Urothelium cell line (cell line): ENCODE results near the gene MYL11.

ENCODE experiments used
- DNase-seq: peaks from one replicate; pipeline ENCODE4 v3.0.0; 2011; ENCODE audit warnings: low spot score, mixed read lengths
- FAIRE-seq: peaks from 2 replicates; lab custom pipeline; 2011; peaks lifted over from hg19 to GRCh38; lab: Jason Lieb, UNC

The MYL11 gene

GRCh38 chr16:30353438-30354129, 21.0 kb upstream of the MYL11 start:
- DNase-seq (no peak), FAIRE-seq (no peak)

GRCh38 chr16:30354423-30355143, 20.0 kb upstream of the MYL11 start:
- DNase-seq (no peak), FAIRE-seq (no peak)

GRCh38 chr16:30355144-30355953, 19.3 kb upstream of the MYL11 start, which contains the start of gene CD2BP2:
Gene CD2BP2, minus strand, starts transcription at chr16:30355308. Its CDS starts 627 bp downstream, at chr16:30354681.
- FAIRE-seq (no peak), DNase-seq (peak; percentile 92)

GRCh38 chr16:30355954-30356308, 18.7 kb upstream of the MYL11 start:
- FAIRE-seq (no peak), DNase-seq (no peak)

GRCh38 chr16:30356401-30357084, 18.1 kb upstream of the MYL11 start:
- no peak for FAIRE-seq
- DNase-seq: no peak

GRCh38 chr16:30357085-30357714, 17.4 kb upstream of the MYL11 start:
- FAIRE-seq (no peak), DNase-seq (no peak)

- FAIRE-seq: no peak
- no peak for DNase-seq
These were observed 16.7 kb upstream of the MYL11 start for GRCh38 chr16:30357715-30358576.

GRCh38 chr16:30358577-30358936, 16.0 kb upstream of the MYL11 start:
- FAIRE-seq (no peak), DNase-seq (no peak)

- FAIRE-seq: no peak
These were observed 15.4 kb upstream of the MYL11 start for GRCh38 chr16:30358990-30359870.

GRCh38 chr16:30359871-30360170, 14.8 kb upstream of the MYL11 start:
- no peak for DNase-seq
- FAIRE-seq: no peak

More at GRCh38 chr16:30358990-30359870, 15.4 kb upstream of the MYL11 start:
- DNase-seq: no peak

GRCh38 chr16:30361180-30361579, 13.4 kb upstream of the MYL11 start:
- no peak for FAIRE-seq
- no peak for DNase-seq

GRCh38 chr16:30365200-30365599, 9.4 kb upstream of the MYL11 start:
- FAIRE-seq (no peak), DNase-seq (no peak)

GRCh38 chr16:30366511-30366910, 8.1 kb upstream of the MYL11 start:
- no peak for DNase-seq
- FAIRE-seq: no peak

GRCh38 chr16:30367349-30368009, 7.1 kb upstream of the MYL11 start:
- DNase-seq: no peak
- FAIRE-seq: no peak

GRCh38 chr16:30368122-30368791, 6.3 kb upstream of the MYL11 start:
- DNase-seq: no peak

GRCh38 chr16:30368792-30369090, 5.9 kb upstream of the MYL11 start:
- FAIRE-seq (no peak), DNase-seq (no peak)

More at GRCh38 chr16:30368122-30368791, 6.3 kb upstream of the MYL11 start:
- FAIRE-seq: no peak

- DNase-seq (no peak), FAIRE-seq (no peak)
These were observed 5.3 kb upstream of the MYL11 start for GRCh38 chr16:30369091-30369937.
